ENCODE data around the gene TUBGCP6. TPM values are rescaled to one million over a fixed set of nuclear protein-coding genes. Genes with fewer than 3 reads are reported as not detected.

Gene TUBGCP6
- total RNA-seq, 1 donor from 2014 or later, result 16.9 TPM

DNA sequence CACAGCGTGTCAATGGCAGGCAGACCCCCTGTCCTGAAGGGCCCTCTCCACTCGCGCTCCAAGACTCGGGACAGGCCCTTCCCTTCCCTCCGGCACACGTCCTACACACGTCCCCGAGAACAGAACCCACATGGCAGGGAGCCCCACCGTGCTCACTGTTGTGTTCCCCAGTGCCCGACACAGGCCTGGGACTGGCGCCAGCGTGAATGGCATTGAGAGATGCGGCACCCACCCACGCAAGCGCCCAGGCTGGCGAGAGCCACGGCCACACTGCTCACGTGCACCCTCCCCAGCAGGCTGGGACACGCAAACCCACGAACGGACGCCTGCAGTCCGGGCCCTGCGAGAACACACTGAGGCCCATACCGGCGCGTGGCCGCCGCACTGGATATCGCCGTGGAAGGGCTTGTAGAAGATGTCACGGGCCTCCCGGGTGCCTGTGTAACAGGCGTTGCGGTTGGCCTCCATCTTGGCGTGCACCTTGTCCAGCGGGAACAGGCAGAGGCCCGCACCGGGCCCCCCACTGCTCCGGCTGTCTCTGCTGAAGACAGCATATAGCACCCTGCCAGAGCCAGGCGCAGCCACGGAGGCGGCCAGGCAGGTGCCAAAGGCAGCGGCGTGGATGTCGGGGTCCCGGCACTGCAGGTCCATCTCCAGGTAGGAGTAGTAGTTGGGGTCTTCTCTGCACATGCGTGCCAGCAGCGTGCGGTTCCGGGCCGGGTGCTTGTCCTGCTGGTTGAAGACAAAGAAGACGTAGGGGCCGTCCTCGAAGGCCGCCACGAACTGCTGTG is 44.5 kb upstream of the TUBGCP6 start:
- no peak for TF ChIP-seq EZH2 (IDR thresholded peaks at IDR 0.05)
- TF ChIP-seq EZH2phosphoT487 (IDR thresholded peaks at IDR 0.05), result no peak
- TF ChIP-seq, protein P1, sequence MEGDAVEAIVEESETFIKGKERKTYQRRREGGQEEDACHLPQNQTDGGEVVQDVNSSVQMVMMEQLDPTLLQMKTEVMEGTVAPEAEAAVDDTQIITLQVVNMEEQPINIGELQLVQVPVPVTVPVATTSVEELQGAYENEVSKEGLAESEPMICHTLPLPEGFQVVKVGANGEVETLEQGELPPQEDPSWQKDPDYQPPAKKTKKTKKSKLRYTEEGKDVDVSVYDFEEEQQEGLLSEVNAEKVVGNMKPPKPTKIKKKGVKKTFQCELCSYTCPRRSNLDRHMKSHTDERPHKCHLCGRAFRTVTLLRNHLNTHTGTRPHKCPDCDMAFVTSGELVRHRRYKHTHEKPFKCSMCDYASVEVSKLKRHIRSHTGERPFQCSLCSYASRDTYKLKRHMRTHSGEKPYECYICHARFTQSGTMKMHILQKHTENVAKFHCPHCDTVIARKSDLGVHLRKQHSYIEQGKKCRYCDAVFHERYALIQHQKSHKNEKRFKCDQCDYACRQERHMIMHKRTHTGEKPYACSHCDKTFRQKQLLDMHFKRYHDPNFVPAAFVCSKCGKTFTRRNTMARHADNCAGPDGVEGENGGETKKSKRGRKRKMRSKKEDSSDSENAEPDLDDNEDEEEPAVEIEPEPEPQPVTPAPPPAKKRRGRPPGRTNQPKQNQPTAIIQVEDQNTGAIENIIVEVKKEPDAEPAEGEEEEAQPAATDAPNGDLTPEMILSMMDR (IDR thresholded peaks at IDR 0.05), result no peak

DNA sequence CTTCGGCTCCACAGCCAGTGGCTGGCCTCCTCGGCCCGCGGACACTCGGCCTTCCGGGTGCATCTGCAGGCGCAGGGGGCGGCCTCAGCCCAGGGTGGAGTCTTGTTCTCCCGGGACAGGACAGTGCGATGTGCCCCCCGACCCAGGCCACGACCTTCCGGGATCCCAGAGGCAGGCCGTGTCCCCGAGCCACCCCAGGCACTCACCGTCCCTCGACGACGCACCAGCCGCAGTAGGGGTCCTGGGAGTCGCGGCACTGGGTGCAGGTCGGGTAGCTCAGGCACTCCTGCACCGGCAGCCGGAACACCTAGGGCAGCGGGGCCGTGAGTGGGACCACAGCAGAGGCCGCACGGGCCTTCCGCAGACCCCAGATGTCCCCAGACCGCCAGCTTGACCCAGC is 42.9 kb upstream of the TUBGCP6 start:
- Histone ChIP-seq H3K27ac (no peak overlapping the region), H3K9ac (no peak overlapping the region), H2AFZ (replicated peaks) (no peak overlapping the region), H3K4me1 (peaks cover 4% of the 10 kb centered on the region), H3K9me3 (ENCODE audit: low read depth) (no peaks in the 10 kb centered on the region), H3K27me3 (no peaks in the 10 kb centered on the region), H4K20me1 (ENCODE audit: low read depth) (peaks cover 49% of the 10 kb centered on the region), H3K36me3 (no peaks in the 10 kb centered on the region), H3F3A (ENCODE audit: low read depth) (no peaks in the 10 kb centered on the region), H3K4me3 (no peak overlapping the region), H3K4me2 (no peak overlapping the region), H3K79me2 (ENCODE audit: low read depth) (peaks cover 21% of the 10 kb centered on the region)
- no peaks in the 10 kb centered on the region for H3K9me3 Mint-ChIP-seq
- H3K27ac Mint-ChIP-seq, result no peak overlapping the region
- H3K4me1 Mint-ChIP-seq, result peaks cover 5% of the 10 kb centered on the region
- DNase-seq (ENCODE audit: low spot score), result no peak
- H3K4me3 Mint-ChIP-seq, result no peak overlapping the region
- H3K36me3 Mint-ChIP-seq, result peaks cover 3% of the 10 kb centered on the region
- peaks cover 2% of the 10 kb centered on the region for H3K27me3 Mint-ChIP-seq (ENCODE audit: insufficient read depth, low read depth)
- TF ChIP-seq, protein P1 (IDR thresholded peaks at IDR 0.05), result no peak
- no peak for TF ChIP-seq EZH2phosphoT487 (IDR thresholded peaks at IDR 0.05)
- no peak for TF ChIP-seq EZH2 (IDR thresholded peaks at IDR 0.05)

More for the DNA sequence above, 44.5 kb upstream of the TUBGCP6 start:
- Histone ChIP-seq H3F3A (ENCODE audit: low read depth) (peaks cover 9% of the 10 kb centered on the region), H3K4me2 (no peak overlapping the region), H3K79me2 (ENCODE audit: low read depth) (peaks cover 28% of the 10 kb centered on the region), H3K36me3 (no peaks in the 10 kb centered on the region), H4K20me1 (ENCODE audit: low read depth) (peaks cover 65% of the 10 kb centered on the region), H2AFZ (replicated peaks) (no peak overlapping the region), H3K9me3 (ENCODE audit: low read depth) (no peaks in the 10 kb centered on the region), H3K27ac (no peak overlapping the region), H3K4me3 (no peak overlapping the region), H3K9ac (no peak overlapping the region), H3K27me3 (no peaks in the 10 kb centered on the region), H3K4me1 (peaks cover 19% of the 10 kb centered on the region)
- DNase-seq (ENCODE audit: low spot score), result no peak
- no peak overlapping the region for H3K4me3 Mint-ChIP-seq
- no peaks in the 10 kb centered on the region for H3K9me3 Mint-ChIP-seq
- peaks cover 3% of the 10 kb centered on the region for H3K27me3 Mint-ChIP-seq (ENCODE audit: insufficient read depth, low read depth)
- H3K27ac Mint-ChIP-seq, result no peak overlapping the region
- H3K36me3 Mint-ChIP-seq, result peaks cover 2% of the 10 kb centered on the region
- peaks cover 11% of the 10 kb centered on the region for H3K4me1 Mint-ChIP-seq

- no peak overlapping the region for H3K9ac ChIP-seq
- TF ChIP-seq, protein P1 (IDR thresholded peaks at IDR 0.05), result no peak
- TF ChIP-seq EZH2 (IDR thresholded peaks at IDR 0.05), result no peak
- no peak for TF ChIP-seq EZH2phosphoT487 (IDR thresholded peaks at IDR 0.05)
- peaks cover 40% of the 10 kb centered on the region for H4K20me1 ChIP-seq (ENCODE audit: low read depth)
- H2AFZ ChIP-seq (replicated peaks), result no peak overlapping the region
- no peak overlapping the region for H3K4me2 ChIP-seq
- no peaks in the 10 kb centered on the region for H3K36me3 ChIP-seq
- H3K9me3 ChIP-seq (ENCODE audit: low read depth), result no peaks in the 10 kb centered on the region
- H3K27me3 ChIP-seq, result no peaks in the 10 kb centered on the region
- H3K4me3 Mint-ChIP-seq, result no peak overlapping the region
- H3K79me2 ChIP-seq (ENCODE audit: low read depth), result peaks cover 12% of the 10 kb centered on the region
- H3K4me1 Mint-ChIP-seq, result no peaks in the 10 kb centered on the region
- H3K36me3 Mint-ChIP-seq, result peaks cover 3% of the 10 kb centered on the region
- H3F3A ChIP-seq (ENCODE audit: low read depth), result no peaks in the 10 kb centered on the region
- no peaks in the 10 kb centered on the region for H3K9me3 Mint-ChIP-seq
- H3K4me1 ChIP-seq, result no peaks in the 10 kb centered on the region
- H3K4me3 ChIP-seq, result no peak overlapping the region
- no peak overlapping the region for H3K27ac Mint-ChIP-seq
- no peak overlapping the region for H3K27ac ChIP-seq
- no peaks in the 10 kb centered on the region for H3K27me3 Mint-ChIP-seq (ENCODE audit: insufficient read depth, low read depth)
- no peak for DNase-seq (ENCODE audit: low spot score)
Observed at GRCh38 chr22:50286701-50287318, 42.0 kb upstream of the TUBGCP6 start.

Measured in neural progenitor cell (in vitro differentiated cells).